Stimulated activated CD8-positive, alpha-beta memory T cell treated with anti-CD3 and anti-CD28 coated beads, Interleukin-7, amount 100 ng/mL, for 4 hours (primary cell): ENCODE measurements around the gene TRAK1.

Experiments
- DNase-seq, 2 donors: peaks; one replicate each; pipeline ENCODE4 v3.0.0-alpha.2; 2020; ENCODE audit warnings: low read depth in 2 of 2

Gene TRAK1

GRCh38 chr3:42068303-42069088, 22.7 kb upstream of the TRAK1 start:
- DNase-seq = no peak

GRCh38 chr3:42070089-42070488, 21.1 kb upstream of the TRAK1 start:
- no peak for DNase-seq

GRCh38 chr3:42070524-42070923, 20.6 kb upstream of the TRAK1 start:
- no peak for DNase-seq

- no peak for DNase-seq
These were observed 19.0 kb upstream of the TRAK1 start for GRCh38 chr3:42071904-42072812.

GRCh38 chr3:42072831-42073301, 18.3 kb upstream of the TRAK1 start:
- no peak for DNase-seq

GRCh38 chr3:42077785-42078184, 13.4 kb upstream of the TRAK1 start:
- no peak for DNase-seq

- DNase-seq = no peak
These were observed 12.5 kb upstream of the TRAK1 start for GRCh38 chr3:42078677-42079076.

GRCh38 chr3:42079701-42080452, 11.3 kb upstream of the TRAK1 start:
- no peak for DNase-seq

GRCh38 chr3:42080453-42080872, 10.7 kb upstream of the TRAK1 start:
- no peak for DNase-seq

GRCh38 chr3:42081838-42082473, 9.2 kb upstream of the TRAK1 start:
- no peak for DNase-seq

- DNase-seq = no peak
These were observed 6.6 kb upstream of the TRAK1 start for GRCh38 chr3:42084586-42084985.

GRCh38 chr3:42085641-42086376, 5.3 kb upstream of the TRAK1 start:
- no peak for DNase-seq

- no peak for DNase-seq
These were observed 2.2 kb upstream of the TRAK1 start for GRCh38 chr3:42088803-42089530.

GRCh38 chr3:42092006-42092405, 849 bp downstream of the TRAK1 start:
- no peak for DNase-seq

GRCh38 chr3:42094128-42094527, 3.0 kb downstream of the TRAK1 start:
- DNase-seq = no peak

GRCh38 chr3:42094691-42095391, 3.7 kb downstream of the TRAK1 start:
- no peak for DNase-seq

- no peak for DNase-seq
These were observed 4.4 kb downstream of the TRAK1 start for GRCh38 chr3:42095540-42095939.

GRCh38 chr3:42096796-42097565, 5.8 kb downstream of the TRAK1 start:
- peak in 1 of 2 donors; percentile 19 for DNase-seq

- DNase-seq = no peak
These were observed 6.4 kb downstream of the TRAK1 start for GRCh38 chr3:42097566-42097946.
